Measurements from ENCODE around the gene SUPT3H.

The SUPT3H gene

DNA sequence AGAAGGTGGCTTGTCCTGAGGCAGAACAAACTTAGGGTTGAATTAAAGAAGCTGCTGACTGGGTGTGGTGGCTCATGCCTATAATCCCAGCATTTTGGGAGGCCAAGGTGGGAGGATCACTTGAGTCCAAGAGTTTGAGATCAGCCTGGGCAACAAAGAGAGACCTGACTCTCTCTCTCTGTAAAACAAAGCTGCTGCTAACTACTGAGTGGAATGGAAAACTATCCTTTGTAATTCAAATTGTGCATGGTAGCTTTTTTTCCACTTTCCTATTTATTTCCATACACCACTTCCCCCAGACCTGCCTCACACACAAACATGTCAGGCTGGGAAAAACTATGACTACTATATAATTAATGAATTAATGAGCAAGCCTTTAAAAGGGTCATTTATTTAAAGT is 553.2 kb downstream of the SUPT3H start:
- no peak for DNase-seq

DNA sequence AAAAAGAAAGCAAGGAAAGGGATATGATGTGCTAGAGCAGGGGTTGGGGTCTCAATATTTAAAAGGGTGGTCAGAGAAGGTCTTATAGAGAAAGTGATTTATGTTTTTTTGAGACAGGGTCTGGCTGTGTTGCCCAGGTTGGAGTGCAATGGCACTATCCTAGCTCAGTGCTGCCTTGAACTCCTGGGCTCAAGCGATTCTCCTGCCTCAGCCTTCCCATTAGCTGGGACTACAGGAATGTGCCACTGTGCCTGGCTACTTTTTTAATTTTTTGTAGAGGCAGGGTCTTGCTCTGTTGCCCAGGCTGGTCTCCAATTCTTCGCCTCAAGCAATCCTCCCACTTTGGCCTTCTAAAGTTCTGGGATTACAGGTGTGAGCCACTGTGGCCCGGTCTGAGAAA is 557.0 kb downstream of the SUPT3H start:
- DNase-seq = no peak

DNA sequence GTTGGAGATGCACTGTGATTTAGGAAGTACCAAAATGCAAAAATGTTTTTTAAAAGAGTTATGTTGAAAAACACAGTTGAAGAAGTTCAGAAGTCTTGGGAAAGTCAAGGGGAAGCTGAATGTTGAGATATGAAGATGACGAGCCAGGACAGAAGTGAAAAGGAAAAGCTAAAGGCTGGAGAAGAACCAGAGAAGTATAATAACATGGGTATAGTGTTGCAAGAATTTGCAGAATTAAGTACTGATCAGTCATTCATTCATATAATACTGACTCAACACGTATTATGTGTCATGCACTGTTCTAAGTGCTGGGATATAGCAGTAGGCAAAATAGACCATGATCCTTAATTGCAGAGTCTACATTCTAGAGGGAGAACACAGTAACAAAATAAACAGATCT is 557.4 kb downstream of the SUPT3H start:
- no peak for DNase-seq

DNA sequence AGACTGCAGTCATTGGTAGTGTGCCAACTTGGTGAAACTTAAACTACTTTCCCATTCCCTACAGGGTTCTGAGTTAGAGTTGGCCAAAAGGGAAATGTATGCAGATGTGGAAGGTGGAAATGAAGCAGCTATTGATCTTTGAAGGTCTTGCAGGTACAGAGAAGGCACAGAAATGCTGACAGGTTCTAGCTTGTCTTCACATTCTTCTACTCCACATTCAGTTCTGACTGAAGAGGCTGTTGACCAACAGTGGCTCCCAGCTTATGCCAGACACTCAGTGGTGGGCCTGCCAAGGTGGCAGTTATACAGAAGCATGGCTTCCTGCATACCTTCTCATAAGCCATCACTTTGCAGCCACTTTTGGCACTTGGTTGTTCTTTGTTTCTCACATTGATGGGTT is 566.3 kb downstream of the SUPT3H start:
- DNase-seq = no peak

DNA sequence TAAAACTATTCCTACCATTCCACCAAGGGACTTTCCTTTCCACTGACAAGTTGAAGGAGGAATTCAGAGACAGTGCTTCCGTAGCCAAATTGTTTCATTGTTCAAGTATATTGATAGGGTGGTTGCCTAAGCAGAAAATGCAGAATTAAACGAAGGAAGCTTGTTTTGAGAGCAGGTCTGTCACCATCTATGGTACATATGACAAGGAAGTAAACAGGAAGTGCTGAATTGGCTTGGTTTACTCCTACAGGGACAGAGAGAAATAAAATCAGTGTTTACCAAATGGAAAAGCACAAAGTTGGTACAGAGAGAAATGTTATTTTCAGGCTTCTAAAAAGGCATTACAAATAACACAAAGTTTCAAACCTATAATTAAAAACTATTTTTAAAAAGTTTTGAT is 568.5 kb downstream of the SUPT3H start:
- DNase-seq = no peak

DNA sequence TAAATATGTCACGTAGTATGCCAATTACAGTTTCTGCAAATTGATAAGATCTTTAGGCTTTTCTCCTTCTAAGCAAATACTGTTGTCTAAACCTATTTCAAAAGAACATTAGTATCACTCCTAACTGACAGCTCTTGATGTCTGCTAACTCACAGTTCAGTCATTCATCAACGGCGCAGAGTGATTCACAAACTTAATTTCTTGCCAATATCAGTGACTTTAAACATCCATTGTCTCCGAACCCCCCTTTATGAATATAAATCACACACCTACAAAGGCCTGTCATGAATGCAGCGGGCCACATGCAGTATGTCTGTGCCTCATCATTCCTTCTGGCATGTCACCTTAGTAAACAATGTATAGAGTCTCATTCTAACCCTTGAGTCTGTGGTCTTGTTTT is 569.6 kb downstream of the SUPT3H start:
- no peak for DNase-seq

DNA sequence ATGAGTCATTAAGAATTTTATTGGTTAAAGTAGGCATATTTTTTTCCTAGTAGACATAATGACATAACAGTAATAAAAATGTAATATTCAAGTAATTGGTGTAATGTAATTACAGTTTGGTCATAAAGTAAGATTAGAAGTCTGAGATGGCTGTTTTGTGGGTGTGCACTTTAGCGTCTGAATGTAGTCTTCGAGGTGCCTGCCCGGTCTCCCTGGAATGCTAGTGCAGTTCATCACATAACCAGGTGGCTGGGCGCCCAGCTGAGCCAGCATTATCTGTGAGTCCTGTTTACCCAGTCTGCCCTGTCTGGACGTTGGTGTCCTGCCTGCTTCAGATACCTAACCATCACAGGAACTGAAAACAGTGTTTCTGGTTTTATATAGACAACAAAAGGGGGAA is 571.1 kb downstream of the SUPT3H start:
- DNase-seq = no peak

DNA sequence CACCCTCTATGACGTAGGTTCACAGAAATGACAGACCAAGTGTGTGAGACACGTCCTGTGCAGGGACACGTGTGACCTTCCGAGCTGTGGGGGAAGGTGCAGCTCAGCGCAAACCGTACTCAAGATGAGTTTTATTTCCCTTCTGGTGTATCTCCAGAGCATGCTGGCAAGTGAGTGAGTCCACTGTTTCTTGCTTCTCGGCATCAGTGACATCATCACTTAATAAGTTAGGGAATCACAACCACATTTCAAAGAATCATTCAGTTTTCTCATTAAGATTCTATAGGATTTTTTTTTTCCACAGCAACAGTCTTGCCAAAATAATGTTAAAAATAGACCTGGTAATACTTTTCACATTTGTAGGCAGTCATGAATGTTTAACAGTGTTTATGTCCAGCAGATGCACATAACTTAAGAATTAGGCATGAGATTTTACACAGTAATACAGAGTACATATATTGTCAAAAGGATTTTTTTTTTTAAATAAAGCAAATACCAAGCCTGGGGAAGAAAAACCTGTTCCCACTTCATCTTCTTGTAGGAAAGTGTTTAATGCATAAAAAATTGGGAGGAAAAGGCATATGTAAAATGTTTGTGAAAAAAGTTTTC is 572.4 kb downstream of the SUPT3H start:
- no peak for DNase-seq

DNA sequence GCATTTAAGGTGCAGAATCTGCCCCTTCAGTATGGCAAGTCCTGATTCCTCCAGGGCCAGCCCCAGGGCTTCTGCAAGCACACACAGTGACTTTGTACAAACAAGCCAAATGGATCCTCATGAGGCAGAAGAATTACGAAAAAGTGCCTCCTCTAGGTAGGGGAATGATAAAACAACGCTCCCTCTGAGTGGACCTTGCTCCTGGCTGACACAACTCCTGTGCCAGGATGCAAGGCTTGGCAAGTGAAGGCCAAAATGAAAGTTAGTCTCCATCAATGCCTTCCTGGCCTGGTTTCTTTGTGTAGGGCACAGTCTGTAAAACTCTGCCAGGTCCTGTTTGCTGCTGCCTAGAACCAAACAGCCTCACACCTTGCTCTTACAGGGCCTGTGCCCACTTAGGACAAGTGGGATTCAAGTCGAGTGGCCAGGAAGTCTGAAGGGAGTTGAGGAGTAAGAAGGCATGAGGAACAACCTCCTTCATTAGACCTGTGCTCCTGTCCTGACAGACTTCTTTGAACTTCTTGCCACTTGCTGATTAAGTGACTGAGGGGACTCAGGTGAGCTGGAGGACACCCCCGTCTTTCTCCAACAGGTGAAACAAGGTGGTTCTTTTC is 573.1 kb downstream of the SUPT3H start:
- no peak for DNase-seq

DNA sequence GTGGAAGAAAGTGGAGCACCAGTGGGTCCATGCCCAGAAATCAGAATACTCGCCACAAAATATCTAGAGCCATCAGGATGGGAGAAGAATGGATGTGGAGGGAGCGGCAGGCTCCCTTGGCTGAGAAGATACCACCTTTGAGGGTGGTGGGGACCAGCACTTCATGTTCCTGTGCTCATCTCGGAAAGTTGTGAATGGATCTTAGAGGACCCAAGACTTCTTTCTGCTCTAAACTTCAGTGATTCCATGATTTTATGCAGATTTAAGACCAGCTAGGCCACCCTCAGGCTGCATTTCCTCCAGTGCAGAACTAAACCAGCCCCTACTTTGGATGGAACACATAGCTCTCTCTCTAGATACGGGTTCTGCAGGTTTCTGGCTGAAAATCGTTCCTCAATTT is 573.7 kb downstream of the SUPT3H start:
- DNase-seq = no peak

DNA sequence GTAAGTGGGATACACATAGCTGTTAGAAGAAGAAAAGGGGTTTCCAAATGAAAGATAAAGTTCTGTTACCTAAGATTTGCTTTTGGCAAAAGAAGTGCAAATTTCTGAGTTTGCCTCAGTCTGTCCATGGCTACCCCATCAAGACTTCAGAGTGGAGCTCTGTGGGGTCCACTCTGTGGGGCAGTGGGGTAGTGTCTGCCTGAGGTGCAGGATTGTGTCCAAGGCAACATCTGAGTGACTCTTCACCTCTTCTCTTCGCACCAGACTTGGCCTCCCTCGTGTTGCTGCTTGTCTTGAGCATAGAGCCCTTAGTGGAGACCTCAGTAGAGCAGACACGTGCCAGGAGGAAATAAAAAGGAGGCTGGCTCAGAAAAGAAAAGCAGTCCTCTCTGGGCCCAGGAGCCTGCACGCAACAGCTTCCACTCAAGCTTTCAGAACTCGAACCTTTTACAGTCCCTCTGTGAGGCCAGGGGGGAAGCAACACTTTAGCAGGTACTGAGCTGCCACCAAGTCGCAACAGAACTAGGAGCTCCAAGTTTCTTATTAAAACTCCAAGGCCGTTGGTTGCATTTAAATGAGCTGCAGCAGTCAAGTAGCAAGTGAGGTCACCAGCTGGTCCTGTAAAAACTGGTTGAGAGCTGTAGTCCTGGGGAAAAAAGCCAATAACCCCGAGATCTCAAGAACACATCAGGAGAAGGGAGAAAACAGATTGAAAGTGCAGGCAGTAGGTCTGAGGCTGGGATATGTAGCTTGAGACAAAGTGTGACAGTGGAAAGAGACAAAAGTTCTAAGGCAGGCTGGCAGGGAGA is 576.7 kb downstream of the SUPT3H start:
- no peak for DNase-seq

DNA sequence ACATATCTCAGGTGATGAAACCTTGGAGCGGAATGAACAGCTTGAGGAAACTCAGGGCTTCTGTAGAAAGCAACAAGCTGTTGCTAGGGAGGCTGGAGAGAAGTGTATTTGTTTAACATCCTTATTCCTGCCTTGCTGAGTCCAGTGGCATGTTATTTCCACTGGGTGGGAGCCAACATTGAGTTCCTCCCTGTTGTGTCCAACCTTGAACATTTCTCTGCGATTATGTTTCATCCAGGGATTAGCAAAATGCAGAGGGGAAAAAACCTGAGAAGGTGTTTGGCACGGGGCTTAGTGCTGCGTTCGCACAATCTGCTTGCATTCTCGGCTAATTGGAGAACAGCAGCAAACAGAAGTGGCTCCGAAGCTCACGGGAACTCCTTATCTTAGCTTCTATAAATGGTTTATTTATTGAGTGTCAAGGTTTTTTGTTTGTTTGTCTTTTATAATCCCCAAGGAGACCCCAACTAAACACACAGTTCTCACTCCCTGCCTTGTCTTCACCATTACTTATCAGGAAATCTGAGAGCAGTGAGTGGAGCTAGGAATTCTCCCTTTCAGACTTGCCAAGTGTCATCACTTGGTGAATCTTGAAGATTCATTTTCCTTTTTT is 577.5 kb downstream of the SUPT3H start:
- DNase-seq = peak; percentile 3

DNA sequence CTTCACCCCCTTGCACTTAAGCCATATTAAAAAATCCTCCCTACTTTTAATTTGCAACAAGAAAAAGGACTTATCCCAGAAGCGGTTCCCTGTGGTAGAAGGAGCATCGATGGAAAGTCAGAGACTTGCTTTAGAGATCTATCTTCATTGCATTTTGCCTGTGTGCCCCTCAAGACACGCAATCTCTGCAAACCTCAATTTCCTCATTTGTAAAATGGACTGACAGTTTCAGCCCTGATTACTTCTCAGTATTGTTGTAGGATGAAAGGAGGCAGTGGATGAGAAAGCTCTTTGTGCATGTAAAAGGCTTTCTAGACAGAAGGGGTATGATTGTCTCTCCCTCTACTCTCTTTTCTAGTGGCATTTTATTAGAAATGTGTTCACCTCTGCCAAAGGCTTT is 580.0 kb downstream of the SUPT3H start:
- no peak for DNase-seq

DNA sequence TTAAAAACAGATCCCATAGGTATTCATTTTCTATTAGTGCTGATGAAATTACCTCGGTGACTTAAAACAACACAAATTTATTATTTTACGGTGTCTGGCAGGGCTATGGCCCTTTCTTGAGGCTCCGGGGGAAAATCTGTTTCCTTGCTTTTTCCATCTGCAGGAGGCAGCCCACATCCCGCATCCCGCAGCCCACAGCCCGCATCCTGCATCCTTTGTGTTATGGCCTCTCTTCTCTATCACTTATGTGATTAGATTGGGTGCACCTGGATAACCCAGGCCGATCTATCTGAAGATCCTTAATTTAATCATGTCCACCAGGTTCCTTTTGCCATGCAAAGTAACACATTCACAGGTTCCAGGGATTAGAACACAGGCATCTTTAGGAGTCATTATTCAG is 582.4 kb downstream of the SUPT3H start:
- DNase-seq = no peak

DNA sequence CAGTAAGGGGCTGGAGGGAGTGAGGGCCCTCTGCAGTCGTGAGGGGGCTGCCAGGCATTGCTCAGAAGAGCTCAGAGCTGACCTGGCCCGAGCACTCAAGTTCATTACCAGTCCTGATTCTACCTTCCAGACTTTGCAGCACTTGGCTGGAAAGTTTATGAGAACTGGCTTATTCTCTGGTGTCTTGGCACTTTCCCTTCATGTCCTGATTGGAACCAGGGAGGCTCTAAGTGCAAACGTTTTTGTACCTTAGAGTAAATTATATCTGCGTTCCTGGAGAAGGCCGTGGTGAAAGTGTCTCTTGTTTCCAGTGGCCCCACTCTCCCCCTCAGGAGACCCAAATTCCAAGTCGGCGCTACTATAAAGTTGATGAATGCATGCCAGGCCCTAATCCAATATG is 587.9 kb downstream of the SUPT3H start:
- no peak for DNase-seq

DNA sequence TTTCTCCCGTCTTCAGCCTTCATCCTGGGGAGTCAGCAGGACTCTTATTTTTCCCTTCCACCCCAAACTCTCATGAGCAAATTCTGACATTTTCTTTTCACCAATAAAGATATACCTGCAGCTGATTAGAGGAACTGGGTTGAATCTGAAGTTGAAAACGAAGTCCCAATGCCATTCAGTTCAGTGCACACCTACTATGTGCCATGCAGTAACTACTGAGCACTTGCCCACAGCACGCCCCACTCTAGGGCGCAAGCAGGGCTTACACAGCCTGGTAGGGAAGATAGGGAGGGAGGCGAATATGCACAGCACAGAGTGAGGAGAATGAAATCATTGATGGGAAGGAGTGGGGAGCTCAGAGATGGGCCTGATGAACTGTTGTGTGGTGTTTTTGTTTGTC is 588.7 kb downstream of the SUPT3H start:
- DNase-seq = no peak

DNA sequence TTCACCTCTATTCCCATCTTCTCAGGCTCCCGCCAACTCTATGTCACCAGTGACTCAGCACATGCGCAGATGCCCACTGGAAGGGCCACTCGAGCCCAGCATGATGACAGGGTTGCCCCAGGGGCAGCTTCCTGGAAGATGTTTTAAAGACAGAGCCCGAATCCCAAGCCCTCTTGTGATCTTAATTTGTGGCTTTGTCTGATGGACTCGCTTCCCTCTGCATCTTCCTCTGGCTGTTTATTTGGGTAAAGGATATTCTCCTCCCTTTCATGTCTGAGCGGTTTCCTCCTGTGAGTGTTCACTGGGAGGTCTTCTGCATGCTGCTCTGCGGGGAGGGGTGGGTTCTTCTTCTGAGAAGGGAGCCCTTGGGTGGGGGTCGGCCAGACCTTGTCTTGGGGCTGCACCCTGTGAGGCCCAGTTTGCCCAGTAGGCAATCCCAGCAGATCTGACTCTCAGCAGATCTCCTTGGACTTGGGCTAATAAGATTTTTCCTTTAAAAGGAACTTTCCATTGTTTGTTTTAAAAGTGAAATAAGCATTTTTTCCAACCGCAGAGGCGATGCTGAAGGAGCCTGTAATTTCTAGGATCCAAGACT is 589.2 kb downstream of the SUPT3H start:
- DNase-seq = no peak

DNA sequence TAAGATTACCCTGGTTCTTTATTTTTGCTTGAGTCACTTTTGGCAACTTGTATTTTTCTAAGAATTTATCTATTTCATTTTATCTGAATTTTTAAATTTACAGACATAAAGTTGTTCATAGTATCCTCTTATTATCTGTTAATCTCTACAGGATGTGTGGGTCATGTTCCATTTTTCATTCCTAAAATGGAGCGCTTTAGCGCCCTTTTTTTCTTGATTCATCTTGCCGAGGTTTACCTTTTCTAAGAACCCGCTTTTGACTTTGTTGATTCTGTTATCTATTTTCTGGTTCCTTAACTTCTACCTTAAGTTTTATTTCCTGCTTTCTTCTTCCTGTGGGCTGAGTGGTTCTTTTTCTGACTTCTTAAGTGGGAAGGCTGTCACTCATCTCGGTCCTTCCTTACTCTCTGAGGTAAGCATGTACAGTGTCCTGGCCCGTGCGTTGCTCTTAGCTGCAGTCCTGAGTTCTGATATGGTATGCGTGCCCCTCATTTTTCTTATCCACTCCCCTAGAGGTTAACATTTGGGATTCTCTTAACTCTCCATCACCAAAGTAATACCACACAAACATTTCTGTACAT is 590.4 kb downstream of the SUPT3H start:
- DNase-seq = no peak

DNA sequence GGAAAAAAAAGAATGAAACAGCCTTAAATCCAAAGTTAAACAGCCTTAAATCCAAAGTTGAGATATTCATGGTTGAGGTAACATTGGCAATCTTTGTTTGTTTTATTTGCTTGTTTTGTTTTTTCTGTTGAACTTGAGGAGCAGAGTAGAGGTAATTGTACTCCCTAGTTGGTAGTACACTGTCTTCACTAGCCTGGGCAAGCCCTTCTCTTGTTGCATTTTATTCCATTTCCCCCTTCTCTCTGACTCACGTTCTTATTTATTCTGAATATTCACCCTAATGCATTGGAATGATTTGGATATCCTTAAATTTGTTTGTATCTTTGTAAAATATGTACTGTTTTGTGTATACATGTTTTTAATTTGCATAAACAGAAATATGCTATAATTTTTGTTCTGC is 592.6 kb downstream of the SUPT3H start:
- DNase-seq = no peak

DNA sequence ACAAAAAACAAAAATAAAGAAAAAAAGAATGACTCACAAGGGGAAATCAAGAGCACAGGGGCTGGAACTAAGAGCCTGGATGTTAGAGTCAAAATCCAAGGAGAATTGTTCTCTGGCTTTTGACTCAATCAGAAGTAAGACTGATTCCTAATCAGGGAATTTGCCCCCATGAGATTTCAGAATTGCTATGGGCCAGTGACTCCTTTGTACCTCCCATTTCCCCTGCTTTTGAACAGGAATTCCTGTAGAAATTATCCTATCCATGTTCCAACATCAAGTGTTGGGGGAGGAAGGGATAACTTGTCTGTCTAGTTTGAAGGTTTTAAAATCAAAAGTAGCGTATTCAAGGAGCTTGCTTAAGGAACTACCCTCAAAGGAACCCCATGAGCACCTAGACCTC is 593.5 kb downstream of the SUPT3H start:
- DNase-seq = no peak

DNA sequence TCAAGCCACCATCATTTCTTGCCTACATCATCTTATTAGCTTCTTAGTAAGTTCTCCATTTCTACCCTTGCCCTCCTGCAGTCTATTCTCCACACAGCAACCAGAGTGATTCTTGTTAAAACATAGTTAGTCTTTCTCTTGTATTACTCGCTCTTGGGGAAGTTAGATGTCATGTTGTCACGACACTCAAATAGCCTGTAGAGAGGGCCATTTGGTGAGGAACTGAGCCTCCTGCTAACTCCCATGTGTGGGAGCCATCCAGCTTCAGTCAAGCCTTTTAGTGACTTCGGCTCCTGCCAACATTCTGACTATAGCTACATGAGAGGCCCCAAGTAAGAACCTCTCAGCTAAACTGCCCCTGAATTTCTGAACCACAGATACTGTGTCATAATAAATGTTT is 594.8 kb downstream of the SUPT3H start:
- no peak for DNase-seq

DNA sequence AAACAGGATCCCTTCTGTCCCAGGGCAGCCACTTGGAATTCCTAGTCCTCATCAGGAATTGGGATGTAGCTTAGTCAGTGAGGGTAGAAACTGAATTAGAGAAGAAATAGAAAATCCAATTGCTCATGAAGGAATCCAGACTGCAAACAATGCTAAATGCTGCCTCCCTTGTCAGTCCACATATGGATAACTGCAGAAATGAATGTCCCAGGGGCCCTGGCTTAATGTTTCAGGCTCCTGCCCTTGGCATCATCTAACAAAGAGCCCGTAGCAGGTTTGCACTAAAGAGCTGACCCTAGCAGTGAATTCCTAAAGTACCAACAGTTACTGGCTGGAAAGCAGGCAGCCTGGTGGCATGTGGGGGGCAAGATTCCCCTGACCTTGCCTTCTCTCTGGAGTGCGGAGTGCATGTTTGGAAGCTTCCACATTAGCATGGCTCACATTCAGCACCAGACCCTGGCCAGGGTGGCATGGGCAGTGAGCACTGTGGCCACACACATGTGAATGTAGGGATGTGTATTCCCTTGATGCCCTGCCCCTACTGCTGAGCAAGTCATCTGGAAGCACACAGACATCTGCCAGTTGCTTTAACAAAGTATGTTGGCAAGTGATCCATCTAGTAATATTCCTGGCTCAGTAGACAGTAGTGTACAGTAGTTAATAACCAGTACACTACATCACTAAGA is 595.7 kb downstream of the SUPT3H start:
- no peak for DNase-seq

DNA sequence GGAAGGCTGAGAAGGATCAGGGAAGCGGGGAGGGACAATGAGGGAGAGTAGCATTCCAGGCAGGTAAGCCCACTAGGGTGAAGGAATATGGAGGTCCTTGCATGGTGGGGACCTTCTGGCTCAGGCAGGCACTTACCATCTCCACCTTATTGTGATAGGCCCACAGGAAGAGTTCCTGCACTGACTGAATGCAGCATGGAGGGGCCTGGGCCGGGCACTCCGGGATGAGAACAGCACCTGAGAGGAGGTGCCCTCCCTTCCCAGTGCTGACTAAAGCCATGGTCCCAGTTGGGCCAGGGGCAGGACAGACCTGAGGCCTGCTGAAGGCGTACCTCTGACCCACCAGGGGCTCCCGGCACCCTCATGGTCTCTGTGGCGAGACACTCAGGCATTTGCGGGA is 597.6 kb downstream of the SUPT3H start:
- DNase-seq = no peak
